Hepatocyte (in vitro differentiated cells): ENCODE results near the gene FUCA2. TPM values are rescaled to one million over a fixed set of nuclear protein-coding genes. Genes with fewer than 3 reads are reported as not detected.

Experiments used
- DNase-seq: peaks from one replicate; pipeline ENCODE4 v3.0.0-alpha.2; 2016; ENCODE audit warnings: low spot score
- H2AFZ ChIP-seq: fragments of 200-600 bp; sonication (generic); 2 replicates; pipeline ENCODE4 v1.6.0; 2016; ENCODE audit warnings: antibody characterized with exemption, mild to moderate bottlenecking
- H3K27ac ChIP-seq: fragments of 200-600 bp; sonication (generic); 2 replicates; pipeline ENCODE4 v1.5.1; 2016; ENCODE audit warnings: mild to moderate bottlenecking
- H3K27me3 ChIP-seq: fragments of 200-600 bp; sonication (generic); 2 replicates; pipeline ENCODE4 v1.6.1; 2016
- H3K36me3 ChIP-seq: fragments of 200-600 bp; sonication (generic); replicated peaks from 2 replicates; pipeline ENCODE4 v1.5.1; 2016; ENCODE audit warnings: low read depth; ENCODE audit not compliant: insufficient read depth
- H3K4me1 ChIP-seq: fragments of 200-600 bp; sonication (generic); 2 replicates; pipeline ENCODE4 v1.5.1; 2016; ENCODE audit warnings: mild to moderate bottlenecking, moderate library complexity; ENCODE audit not compliant: insufficient read depth
- H3K4me2 ChIP-seq: fragments of 200-600 bp; sonication (generic); 2 replicates; pipeline ENCODE4 v1.6.0; 2016
- H3K4me3 ChIP-seq: fragments of 200-600 bp; sonication (generic); 2 replicates; pipeline ENCODE4 v1.5.1; 2016; ENCODE audit warnings: mild to moderate bottlenecking
- H3K79me2 ChIP-seq: fragments of 200-600 bp; sonication (generic); 2 replicates; pipeline ENCODE4 v1.6.0; 2017; ENCODE audit warnings: mild to moderate bottlenecking
- H3K9me2 ChIP-seq: fragments of 200-600 bp; sonication (generic); replicated peaks from 2 replicates; pipeline ENCODE4 v1.6.0; 2017; ENCODE audit warnings: mild to moderate bottlenecking; ENCODE audit not compliant: insufficient read depth
- H3K9me3 ChIP-seq: fragments of 200-600 bp; sonication (generic); 2 replicates; pipeline ENCODE4 v1.5.1; 2016; ENCODE audit warnings: low read depth, mild to moderate bottlenecking
- H4K20me1 ChIP-seq: fragments of 200-600 bp; sonication (generic); 2 replicates; pipeline ENCODE4 v1.6.0; 2016; ENCODE audit warnings: mild to moderate bottlenecking; ENCODE audit not compliant: insufficient read depth, poor library complexity, severe bottlenecking
- CTCF ChIP-seq: fragments of 200-600 bp; sonication (generic); IDR thresholded peaks from 2 replicates; pipeline ENCODE4 v1.5.1; 2016; ENCODE audit warnings: antibody characterized with exemption, mild to moderate bottlenecking; ENCODE audit not compliant: poor library complexity
- EZH2 ChIP-seq: fragments of 200-600 bp; sonication (generic); IDR thresholded peaks from 2 replicates; pipeline ENCODE4 v1.6.1; 2016; ENCODE audit warnings: antibody characterized with exemption, mild to moderate bottlenecking, borderline replicate concordance
- EZH2phosphoT487 ChIP-seq: fragments of 200-600 bp; sonication (generic); IDR thresholded peaks from one replicate; pipeline ENCODE4 v1.6.1; 2018; ENCODE audit warnings: antibody characterized with exemption, mild to moderate bottlenecking, low read depth, moderate library complexity; ENCODE audit not compliant: unreplicated experiment, severe bottlenecking
- WGBS: methylation state at CpG from one replicate; pipeline ENCODE4 v1.1.6; 2016; ENCODE audit warnings: low lambda C conversion rate; ENCODE audit errors: missing lambda C conversion rate; 5-methylcytosine and 5-hydroxymethylcytosine counted together
- polyA plus RNA-seq: library from polyadenylated mRNA; unstranded; fragments of >200 nt; fragmentation: Nextera tagmentation; extraction: Ambion mirVana; gene quantifications from 2 replicates; pipeline ENCODE4 v1.2.1, GENCODE V29; 2016
- total RNA-seq: library from RNA; depleted of rRNA; stranded (reverse); fragments of >200 nt; gene quantifications from 2 replicates; pipeline ENCODE4 v1.2.3, GENCODE V29; 2014

Gene FUCA2
- total and polyA plus RNA-seq, 2 experiments from 2014 or later = 117 to 142 TPM

GRCh38 chr6:143465546-143465945 lies 46.0 kb downstream of the FUCA2 start:
- DNase-seq = no peak
- H3K27ac ChIP-seq = no peak overlapping the region
- H3K4me3 ChIP-seq = no peak overlapping the region
- TF ChIP-seq CTCF = no peak
- TF ChIP-seq EZH2phosphoT487 = no peak
- TF ChIP-seq EZH2 = no peak
- H3K4me1 ChIP-seq = no peaks in the 10 kb centered on the region
- H3K36me3 ChIP-seq = no peaks in the 10 kb centered on the region
- no peaks in the 10 kb centered on the region for H4K20me1 ChIP-seq
- WGBS = 98% methylated on average over 2 of the region's 2 CpGs
- no peaks in the 10 kb centered on the region for H3K79me2 ChIP-seq
- H3K27me3 ChIP-seq = no peaks in the 10 kb centered on the region
- no peak overlapping the region for H3K4me2 ChIP-seq
- H3K9me2 ChIP-seq = no peaks in the 10 kb centered on the region
- H3K9me3 ChIP-seq = no peaks in the 10 kb centered on the region
- no peak overlapping the region for H2AFZ ChIP-seq

GRCh38 chr6:143457563-143458359 lies 53.8 kb downstream of the FUCA2 start:
- H3K27ac ChIP-seq = peak overlapping the region; percentile 6
- H3K4me3 ChIP-seq = no peak overlapping the region
- peaks cover 20% of the 10 kb centered on the region for H3K79me2 ChIP-seq
- TF ChIP-seq EZH2phosphoT487 (no peak), EZH2 (no peak), CTCF (no peak)
- H3K4me2 ChIP-seq = peak overlapping the region; percentile 58
- H3K27me3 ChIP-seq = no peaks in the 10 kb centered on the region
- DNase-seq = no peak
- 52% methylated on average over 2 of the region's 2 CpGs for whole genome bisulfite sequencing
- no peaks in the 10 kb centered on the region for H3K4me1 ChIP-seq
- H2AFZ ChIP-seq = no peak overlapping the region
- no peaks in the 10 kb centered on the region for H3K36me3 ChIP-seq
- no peaks in the 10 kb centered on the region for H4K20me1 ChIP-seq
- H3K9me2 ChIP-seq = no peaks in the 10 kb centered on the region
- H3K9me3 ChIP-seq = no peaks in the 10 kb centered on the region

- Histone ChIP-seq H3K36me3 (no peaks in the 10 kb centered on the region), H3K4me2 (peak overlapping the region; percentile 78), H2AFZ (peak overlapping the region; percentile 85), H3K27me3 (no peaks in the 10 kb centered on the region), H3K9me3 (no peaks in the 10 kb centered on the region), H3K9me2 (no peaks in the 10 kb centered on the region), H3K4me3 (peak overlapping the region; percentile 70), H3K4me1 (peaks cover 8% of the 10 kb centered on the region), H3K79me2 (peaks cover 51% of the 10 kb centered on the region), H3K27ac (peak overlapping the region; percentile 78), H4K20me1 (no peaks in the 10 kb centered on the region)
- TF ChIP-seq EZH2 = no peak
- TF ChIP-seq EZH2phosphoT487 = no peak
- TF ChIP-seq CTCF = no peak
- DNase-seq = no peak
- WGBS = 55% methylated on average over 4 of the region's 4 CpGs
Observed at GRCh38 chr6:143451531-143451930, 60.0 kb downstream of the FUCA2 start.
